Bronchial epithelial cell (primary cell): Measurements from ENCODE around the gene MCL1. TPM values are rescaled to one million over a fixed set of nuclear protein-coding genes. Genes with fewer than 3 reads are reported as not detected.
A peak's percentile ranks its signal among the peaks of the same experiment; 100 is the strongest.

Source experiments
- DNase-seq: peaks from one replicate; pipeline ENCODE4 v3.0.0-alpha.2; 2010; ENCODE audit warnings: low read depth
- FAIRE-seq: peaks from 2 replicates; lab custom pipeline; 2011; peaks lifted over from hg19 to GRCh38; lab: Jason Lieb, UNC
- H3K27me3 ChIP-seq: 2 replicates; pipeline ENCODE4 v1.5.1; 2011; ENCODE audit warnings: low read length; ENCODE audit not compliant: control insufficient read depth, insufficient read depth
- H3K36me3 ChIP-seq: 2 replicates; pipeline ENCODE4 v1.5.1; 2011; ENCODE audit warnings: low read length; ENCODE audit not compliant: control insufficient read depth, insufficient read depth
- H3K4me3 ChIP-seq: 2 replicates; pipeline ENCODE4 v1.5.1; 2011; ENCODE audit warnings: mild to moderate bottlenecking, low read depth, low read length, control low read depth
- total RNA-seq: library from RNA; depleted of rRNA; stranded (reverse); fragments of >200 nt; gene quantifications from 2 replicates; pipeline ENCODE4 v1.2.1, GENCODE V29; 2014
- TF ChIP-seq, protein P1 (sequence below): IDR thresholded peaks from 2 replicates; pipeline ENCODE4 v1.5.1; 2011; ENCODE audit warnings: mild to moderate bottlenecking, moderate library complexity, low read length, control low read depth, inconsistent platforms; ENCODE audit not compliant: insufficient read depth, severe bottlenecking

Gene MCL1
- total RNA-seq, 1 donor from 2014 or later, result 280 TPM

DNA sequence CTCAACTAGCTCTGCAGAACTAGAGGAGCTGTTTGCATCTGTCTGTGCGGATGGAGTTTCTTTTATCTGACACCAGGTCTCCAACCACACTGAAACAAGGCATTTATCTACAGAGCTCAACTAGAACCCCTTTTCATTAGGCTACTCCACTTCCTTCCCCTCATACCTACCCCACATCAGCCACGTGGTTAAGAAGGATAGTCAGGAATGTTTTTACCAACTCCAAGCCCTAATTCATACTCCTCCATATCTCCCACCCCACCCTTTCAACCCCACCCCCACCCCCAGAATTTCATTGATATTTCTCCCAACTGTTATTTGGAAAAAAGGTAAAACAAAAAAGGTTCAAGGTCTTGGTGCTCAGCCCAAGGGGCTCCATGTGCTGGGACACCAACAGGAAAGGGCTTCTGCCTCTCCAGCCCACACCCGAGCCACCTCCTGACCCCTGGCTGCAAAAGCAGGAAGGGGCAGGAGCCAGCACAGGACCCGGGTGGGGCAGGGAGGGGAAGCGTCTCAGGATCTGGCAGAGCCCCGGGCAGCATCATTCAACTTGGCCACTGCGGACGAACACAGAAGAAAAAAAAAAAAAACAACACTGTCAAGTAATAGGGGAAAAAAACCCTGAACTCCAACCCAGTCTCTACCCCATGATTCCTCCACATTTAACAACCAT, 43.0 kb upstream of the MCL1 start:
- FAIRE-seq, result no peak
- no peak for DNase-seq

DNA sequence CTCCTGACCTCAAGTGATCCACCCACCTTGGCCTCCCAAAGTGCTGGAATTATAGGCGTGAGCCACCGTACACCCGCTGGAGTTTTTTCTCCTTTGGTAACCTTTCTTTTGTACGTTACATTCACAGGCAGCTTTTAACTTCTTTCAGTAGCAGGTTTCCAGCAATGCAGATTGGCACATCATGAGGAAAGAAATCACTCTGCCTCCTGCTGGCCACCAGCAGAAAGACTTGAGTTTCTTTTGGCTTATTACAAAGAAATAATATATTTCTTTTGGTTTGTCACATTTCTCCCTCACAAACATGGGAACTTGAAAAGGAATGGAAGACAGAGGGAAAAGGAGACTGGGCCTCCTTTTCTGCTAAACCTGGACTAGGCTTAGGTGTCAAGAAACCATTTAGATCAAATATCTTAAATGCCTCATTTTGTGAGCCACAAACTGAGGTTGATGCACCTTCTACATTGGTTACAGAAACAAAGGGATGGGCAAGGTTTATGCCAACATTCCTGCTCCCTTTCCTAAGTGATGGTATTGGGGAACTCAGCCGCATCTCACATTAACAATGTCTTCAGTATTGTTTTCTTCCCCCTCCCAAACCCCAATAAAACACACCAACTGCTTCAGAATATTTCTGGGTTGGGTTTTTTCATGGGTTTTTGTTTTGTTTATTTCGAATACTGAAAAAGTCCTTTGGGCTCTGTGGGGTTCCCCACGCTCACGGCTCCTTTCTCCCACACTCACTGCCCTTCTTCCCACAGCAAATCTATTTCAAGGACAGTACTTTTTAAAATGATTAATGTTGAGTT, 42.3 kb upstream of the MCL1 start:
- DNase-seq (peak; percentile 46), FAIRE-seq (no peak)
- no peaks in the 10 kb centered on the region for H3K27me3 ChIP-seq
- TF ChIP-seq, protein P1, sequence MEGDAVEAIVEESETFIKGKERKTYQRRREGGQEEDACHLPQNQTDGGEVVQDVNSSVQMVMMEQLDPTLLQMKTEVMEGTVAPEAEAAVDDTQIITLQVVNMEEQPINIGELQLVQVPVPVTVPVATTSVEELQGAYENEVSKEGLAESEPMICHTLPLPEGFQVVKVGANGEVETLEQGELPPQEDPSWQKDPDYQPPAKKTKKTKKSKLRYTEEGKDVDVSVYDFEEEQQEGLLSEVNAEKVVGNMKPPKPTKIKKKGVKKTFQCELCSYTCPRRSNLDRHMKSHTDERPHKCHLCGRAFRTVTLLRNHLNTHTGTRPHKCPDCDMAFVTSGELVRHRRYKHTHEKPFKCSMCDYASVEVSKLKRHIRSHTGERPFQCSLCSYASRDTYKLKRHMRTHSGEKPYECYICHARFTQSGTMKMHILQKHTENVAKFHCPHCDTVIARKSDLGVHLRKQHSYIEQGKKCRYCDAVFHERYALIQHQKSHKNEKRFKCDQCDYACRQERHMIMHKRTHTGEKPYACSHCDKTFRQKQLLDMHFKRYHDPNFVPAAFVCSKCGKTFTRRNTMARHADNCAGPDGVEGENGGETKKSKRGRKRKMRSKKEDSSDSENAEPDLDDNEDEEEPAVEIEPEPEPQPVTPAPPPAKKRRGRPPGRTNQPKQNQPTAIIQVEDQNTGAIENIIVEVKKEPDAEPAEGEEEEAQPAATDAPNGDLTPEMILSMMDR, result peak; percentile 62
- no peak overlapping the region for H3K4me3 ChIP-seq
- peaks cover 6% of the 10 kb centered on the region for H3K36me3 ChIP-seq

More for the DNA sequence above, 43.0 kb upstream of the MCL1 start:
- Histone ChIP-seq H3K36me3 (peaks cover 6% of the 10 kb centered on the region), H3K4me3 (no peak overlapping the region), H3K27me3 (no peaks in the 10 kb centered on the region)
- TF ChIP-seq, protein P1, result no peak

DNA sequence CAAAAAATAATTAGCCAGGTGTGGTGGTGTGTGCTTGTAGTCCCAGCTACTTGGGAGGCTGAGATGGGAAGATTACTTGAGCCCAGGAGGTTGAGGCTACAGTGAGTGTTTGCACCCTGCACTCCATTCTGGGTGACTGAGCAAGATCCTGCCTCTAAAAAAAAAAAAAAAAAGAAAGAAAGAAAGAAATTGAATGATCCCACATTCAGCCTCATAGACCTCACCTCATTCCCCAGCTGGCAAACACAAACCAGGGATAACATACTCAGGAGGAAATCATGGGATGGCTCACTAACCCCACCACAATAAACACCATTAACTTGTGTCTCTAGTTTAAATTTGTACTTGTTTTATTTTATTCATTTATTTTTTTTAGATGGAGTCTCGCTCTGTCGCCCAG, 41.5 kb upstream of the MCL1 start:
- Histone ChIP-seq H3K36me3 (peaks cover 6% of the 10 kb centered on the region), H3K4me3 (no peak overlapping the region), H3K27me3 (no peaks in the 10 kb centered on the region)
- TF ChIP-seq, protein P1, result no peak
- no peak for FAIRE-seq
- DNase-seq, result no peak

DNA sequence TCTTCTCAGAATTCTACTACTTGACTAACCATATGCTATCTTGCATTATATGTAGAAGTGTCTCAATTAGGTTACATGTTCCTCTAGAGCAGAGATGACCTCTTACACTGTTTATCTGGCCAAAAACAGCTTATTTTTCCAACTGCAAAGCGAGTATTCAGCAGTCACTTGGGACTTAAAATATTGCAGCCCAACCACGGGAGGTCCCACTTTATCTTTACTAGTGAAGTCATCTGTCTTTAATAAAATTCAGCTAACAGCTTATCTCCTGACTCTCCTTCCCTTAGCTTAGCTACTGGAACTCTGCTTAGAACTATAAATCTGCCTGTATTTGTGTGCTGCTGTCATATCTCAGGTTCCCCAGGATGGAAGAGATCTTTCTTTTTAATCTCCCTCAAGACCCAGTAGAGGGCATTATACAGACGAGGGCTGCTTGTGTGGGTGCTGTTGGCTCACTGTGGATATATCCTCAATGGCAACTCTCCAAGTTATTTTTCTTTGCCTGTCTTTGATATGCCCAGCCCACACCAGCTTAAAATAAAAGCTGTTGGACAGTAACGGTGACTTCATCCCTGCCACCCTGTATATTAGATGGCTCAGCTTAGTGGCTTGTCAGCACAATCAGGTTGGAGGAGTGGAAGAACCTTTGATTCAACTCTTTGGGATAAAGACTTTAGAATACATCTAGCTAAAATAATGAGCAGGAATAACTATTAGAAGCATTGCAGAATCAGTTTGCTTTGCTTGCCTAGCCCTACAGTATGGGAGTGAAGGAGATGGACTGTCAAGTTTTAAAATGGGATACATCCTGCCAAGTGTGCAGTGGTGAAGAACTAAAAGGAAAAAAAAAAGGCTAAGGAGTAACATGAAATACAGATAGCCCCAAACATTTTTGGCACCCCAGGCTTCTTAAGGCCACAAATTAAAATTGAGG, 40.4 kb upstream of the MCL1 start:
- DNase-seq, result peak; percentile 88
- no peak for FAIRE-seq
- peaks cover 9% of the 10 kb centered on the region for H3K36me3 ChIP-seq
- no peak overlapping the region for H3K4me3 ChIP-seq
- no peaks in the 10 kb centered on the region for H3K27me3 ChIP-seq
- TF ChIP-seq, protein P1, result peak; percentile 40

DNA sequence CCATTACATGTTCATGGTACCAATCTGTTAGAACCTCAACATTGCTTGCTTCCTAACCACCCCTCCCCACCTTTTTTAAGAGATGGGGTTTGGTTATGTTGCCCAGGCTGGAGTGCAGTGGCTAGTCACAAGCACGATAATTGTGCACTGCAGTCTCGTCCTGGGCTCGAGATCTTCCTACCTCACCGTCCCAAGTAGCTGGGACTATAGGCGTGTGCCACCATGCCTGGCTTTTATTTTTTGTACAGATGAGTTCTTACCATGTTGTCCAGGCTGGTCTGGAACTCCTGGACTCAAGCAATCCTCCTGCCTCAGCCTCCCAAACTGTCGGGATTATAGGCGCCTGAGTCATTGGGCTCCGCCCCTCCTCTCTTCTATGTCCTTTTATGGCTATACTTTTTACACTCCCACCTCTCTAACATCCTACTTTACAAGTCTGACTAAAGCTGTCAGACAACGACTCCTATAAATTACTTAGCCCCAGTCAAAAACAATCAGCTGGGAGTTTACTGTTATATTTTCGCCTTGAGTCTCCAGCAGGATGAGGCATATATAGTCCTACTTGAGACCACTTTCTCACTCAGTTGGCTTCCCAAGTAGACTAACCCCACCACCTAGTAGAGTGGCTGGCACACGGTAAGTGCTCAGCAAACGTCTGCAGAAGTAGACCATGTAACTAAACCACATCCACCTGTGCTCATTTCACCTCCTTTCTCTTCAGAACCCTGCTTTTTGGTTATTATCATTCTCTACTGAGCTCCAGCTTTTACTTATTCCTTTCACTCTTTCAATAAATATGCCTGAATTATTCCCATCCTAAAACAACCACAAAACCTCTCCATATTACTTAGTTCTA, 36.2 kb upstream of the MCL1 start:
- TF ChIP-seq, protein P1, result no peak
- DNase-seq (no peak), FAIRE-seq (no peak)
- no peak overlapping the region for H3K4me3 ChIP-seq
- peaks cover 2% of the 10 kb centered on the region for H3K36me3 ChIP-seq
- no peaks in the 10 kb centered on the region for H3K27me3 ChIP-seq
